ENCODE results near the gene NGLY1. TPM values are rescaled to one million over a fixed set of nuclear protein-coding genes. Genes with fewer than 3 reads are reported as not detected.

Gene NGLY1
- total RNA-seq, 1 experiment from 2014 or later = 40.3 TPM

DNA sequence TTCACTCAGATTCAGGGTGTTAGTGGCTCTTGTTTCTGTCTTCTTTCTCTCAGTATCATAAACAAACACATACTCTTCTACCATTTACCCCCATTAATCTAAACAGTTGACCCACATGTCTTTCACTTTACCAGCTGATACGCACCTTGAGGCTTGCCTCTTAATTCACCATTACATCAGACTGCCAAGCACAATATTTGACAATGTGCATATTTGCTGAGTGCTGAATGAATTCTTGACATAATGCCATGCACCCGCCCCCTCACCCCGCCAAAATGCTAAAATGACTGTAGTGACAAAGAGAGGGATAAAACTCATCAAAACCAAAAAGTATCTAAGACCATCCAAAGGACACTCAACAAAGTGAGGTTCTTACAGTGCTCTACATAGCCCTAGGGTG, 57.4 kb downstream of the NGLY1 start:
- BruUV-seq (replicated peaks) = no TSS peak
- DNase-seq = no peak
- intact Hi-C loops (cut with micrococcal nuclease; ENCODE audit: unreplicated experiment) = no loop called here
- Mint-ChIP-seq H3K36me3 (ENCODE audit: insufficient read depth, unreplicated experiment) (no peaks in the 10 kb centered on the region), H3K27me3 (ENCODE audit: unreplicated experiment) (no peaks in the 10 kb centered on the region), H3K9me3 (ENCODE audit: low read depth, unreplicated experiment) (no peaks in the 10 kb centered on the region), H3K4me3 (ENCODE audit: low read depth, unreplicated experiment) (no peak overlapping the region), H3K27ac (ENCODE audit: unreplicated experiment) (peak overlapping the region; percentile 32), H3K4me1 (ENCODE audit: low read depth, unreplicated experiment) (peaks cover 17% of the 10 kb centered on the region)
- TF ChIP-seq, protein P1, sequence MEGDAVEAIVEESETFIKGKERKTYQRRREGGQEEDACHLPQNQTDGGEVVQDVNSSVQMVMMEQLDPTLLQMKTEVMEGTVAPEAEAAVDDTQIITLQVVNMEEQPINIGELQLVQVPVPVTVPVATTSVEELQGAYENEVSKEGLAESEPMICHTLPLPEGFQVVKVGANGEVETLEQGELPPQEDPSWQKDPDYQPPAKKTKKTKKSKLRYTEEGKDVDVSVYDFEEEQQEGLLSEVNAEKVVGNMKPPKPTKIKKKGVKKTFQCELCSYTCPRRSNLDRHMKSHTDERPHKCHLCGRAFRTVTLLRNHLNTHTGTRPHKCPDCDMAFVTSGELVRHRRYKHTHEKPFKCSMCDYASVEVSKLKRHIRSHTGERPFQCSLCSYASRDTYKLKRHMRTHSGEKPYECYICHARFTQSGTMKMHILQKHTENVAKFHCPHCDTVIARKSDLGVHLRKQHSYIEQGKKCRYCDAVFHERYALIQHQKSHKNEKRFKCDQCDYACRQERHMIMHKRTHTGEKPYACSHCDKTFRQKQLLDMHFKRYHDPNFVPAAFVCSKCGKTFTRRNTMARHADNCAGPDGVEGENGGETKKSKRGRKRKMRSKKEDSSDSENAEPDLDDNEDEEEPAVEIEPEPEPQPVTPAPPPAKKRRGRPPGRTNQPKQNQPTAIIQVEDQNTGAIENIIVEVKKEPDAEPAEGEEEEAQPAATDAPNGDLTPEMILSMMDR (IDR thresholded peaks at IDR 0.05; ENCODE audit: unreplicated experiment) = no peak
- CTCF ChIA-PET = interaction anchor here (0.7 to 0.9 kb wide), 2 partner anchors 131 to 297 kb away, joined by 3 to 4 read pairs; no protein-coding TSS in a partner anchor

DNA sequence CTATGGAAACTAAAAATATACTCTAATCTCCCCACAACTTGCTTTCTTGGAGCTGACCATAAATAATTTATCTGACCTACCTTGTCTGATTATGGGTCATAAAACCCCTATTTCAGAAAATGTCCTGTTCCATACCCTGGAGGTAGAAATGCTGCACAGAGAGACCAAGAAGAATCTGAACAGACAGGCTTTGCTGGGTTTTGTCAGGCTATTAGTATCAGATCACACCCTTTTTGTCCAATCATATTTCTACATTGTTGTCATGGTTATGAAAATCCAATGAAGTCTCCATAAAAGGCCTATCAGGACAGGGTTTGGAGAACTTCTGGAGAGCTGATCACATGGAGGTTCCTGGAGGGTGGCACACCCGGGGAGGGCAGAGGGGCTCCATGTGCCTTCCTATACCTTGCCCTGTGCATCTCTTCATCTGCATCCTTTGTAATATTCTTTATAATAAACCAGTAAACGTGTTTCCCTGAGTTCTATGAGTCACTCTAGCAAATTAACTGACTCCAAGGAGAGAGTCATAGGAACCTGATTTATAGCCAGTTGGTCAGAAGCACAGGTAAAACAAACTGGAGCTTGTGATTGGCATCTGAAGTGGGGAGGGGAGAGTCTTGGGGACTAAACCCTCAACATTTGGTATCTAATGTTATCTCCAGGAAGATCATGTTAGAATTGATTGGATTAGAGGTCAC, 58.1 kb downstream of the NGLY1 start:
- intact Hi-C loops (cut with micrococcal nuclease; ENCODE audit: unreplicated experiment) = no loop called here
- Mint-ChIP-seq H3K4me1 (ENCODE audit: low read depth, unreplicated experiment) (peaks cover 17% of the 10 kb centered on the region), H3K36me3 (ENCODE audit: insufficient read depth, unreplicated experiment) (no peaks in the 10 kb centered on the region), H3K27me3 (ENCODE audit: unreplicated experiment) (no peaks in the 10 kb centered on the region), H3K4me3 (ENCODE audit: low read depth, unreplicated experiment) (no peak overlapping the region), H3K27ac (ENCODE audit: unreplicated experiment) (no peak overlapping the region), H3K9me3 (ENCODE audit: low read depth, unreplicated experiment) (no peaks in the 10 kb centered on the region)
- peak; percentile 1 for DNase-seq
- CTCF ChIA-PET = interaction anchor here (0.9 kb wide), 1 partner anchor 132 kb away, joined by 4 read pairs; no protein-coding TSS in a partner anchor
- no TSS peak for BruUV-seq (replicated peaks)
- TF ChIP-seq, protein P1 (IDR thresholded peaks at IDR 0.05; ENCODE audit: unreplicated experiment) = no peak

DNA sequence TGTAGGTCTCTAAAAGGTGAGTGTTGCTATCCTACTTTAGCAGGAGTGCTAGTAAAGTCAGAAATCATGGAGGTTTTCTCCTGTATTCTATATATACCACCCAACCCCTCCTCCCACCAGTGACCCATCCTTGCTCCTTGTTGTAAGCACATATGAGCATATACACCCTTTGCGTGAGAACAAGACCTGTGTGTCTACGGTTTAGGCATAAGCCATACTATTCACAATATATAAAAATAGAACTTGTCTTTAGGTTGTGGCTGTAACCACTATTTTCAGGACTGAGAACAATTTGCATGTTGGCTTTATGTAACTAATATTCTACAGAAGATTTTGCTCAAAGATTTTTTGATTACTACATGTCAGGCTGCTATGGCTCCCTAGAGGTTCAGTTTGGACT, 59.4 kb downstream of the NGLY1 start:
- Mint-ChIP-seq H3K27ac (ENCODE audit: unreplicated experiment) (no peak overlapping the region), H3K27me3 (ENCODE audit: unreplicated experiment) (no peaks in the 10 kb centered on the region), H3K9me3 (ENCODE audit: low read depth, unreplicated experiment) (no peaks in the 10 kb centered on the region), H3K36me3 (ENCODE audit: insufficient read depth, unreplicated experiment) (no peaks in the 10 kb centered on the region), H3K4me3 (ENCODE audit: low read depth, unreplicated experiment) (no peak overlapping the region), H3K4me1 (ENCODE audit: low read depth, unreplicated experiment) (peaks cover 17% of the 10 kb centered on the region)
- intact Hi-C loops (cut with micrococcal nuclease; ENCODE audit: unreplicated experiment) = no loop called here
- CTCF ChIA-PET = no interaction called here
- TF ChIP-seq, protein P1 (IDR thresholded peaks at IDR 0.05; ENCODE audit: unreplicated experiment) = no peak
- BruUV-seq (replicated peaks) = no TSS peak
- no peak for DNase-seq

- intact Hi-C loops (cut with micrococcal nuclease; ENCODE audit: unreplicated experiment) = no loop called here
- no peaks in the 10 kb centered on the region for H3K9me3 Mint-ChIP-seq (ENCODE audit: low read depth, unreplicated experiment)
- no TSS peak for BruUV-seq (replicated peaks)
- TF ChIP-seq, protein P1 (IDR thresholded peaks at IDR 0.05; ENCODE audit: unreplicated experiment) = no peak
- no peak overlapping the region for H3K4me3 Mint-ChIP-seq (ENCODE audit: low read depth, unreplicated experiment)
- H3K27me3 Mint-ChIP-seq (ENCODE audit: unreplicated experiment) = no peaks in the 10 kb centered on the region
- DNase-seq = no peak
- no peak overlapping the region for H3K27ac Mint-ChIP-seq (ENCODE audit: unreplicated experiment)
- H3K36me3 Mint-ChIP-seq (ENCODE audit: insufficient read depth, unreplicated experiment) = peaks cover 6% of the 10 kb centered on the region
- CTCF ChIA-PET = no interaction called here
- no peaks in the 10 kb centered on the region for H3K4me1 Mint-ChIP-seq (ENCODE audit: low read depth, unreplicated experiment)
Measured at GRCh38 chr3:25719321-25719720, 63.9 kb downstream of the NGLY1 start.
